Measurements from ENCODE around the gene MEGF9. TPM values are rescaled to one million over a fixed set of nuclear protein-coding genes. Genes with fewer than 3 reads are reported as not detected.
A peak's percentile ranks its signal among the peaks of the same experiment; 100 is the strongest.

MEGF9 gene
- total and polyA plus RNA-seq, 12 donors: 3.9 to 28.5 (median 19.7) TPM

DNA sequence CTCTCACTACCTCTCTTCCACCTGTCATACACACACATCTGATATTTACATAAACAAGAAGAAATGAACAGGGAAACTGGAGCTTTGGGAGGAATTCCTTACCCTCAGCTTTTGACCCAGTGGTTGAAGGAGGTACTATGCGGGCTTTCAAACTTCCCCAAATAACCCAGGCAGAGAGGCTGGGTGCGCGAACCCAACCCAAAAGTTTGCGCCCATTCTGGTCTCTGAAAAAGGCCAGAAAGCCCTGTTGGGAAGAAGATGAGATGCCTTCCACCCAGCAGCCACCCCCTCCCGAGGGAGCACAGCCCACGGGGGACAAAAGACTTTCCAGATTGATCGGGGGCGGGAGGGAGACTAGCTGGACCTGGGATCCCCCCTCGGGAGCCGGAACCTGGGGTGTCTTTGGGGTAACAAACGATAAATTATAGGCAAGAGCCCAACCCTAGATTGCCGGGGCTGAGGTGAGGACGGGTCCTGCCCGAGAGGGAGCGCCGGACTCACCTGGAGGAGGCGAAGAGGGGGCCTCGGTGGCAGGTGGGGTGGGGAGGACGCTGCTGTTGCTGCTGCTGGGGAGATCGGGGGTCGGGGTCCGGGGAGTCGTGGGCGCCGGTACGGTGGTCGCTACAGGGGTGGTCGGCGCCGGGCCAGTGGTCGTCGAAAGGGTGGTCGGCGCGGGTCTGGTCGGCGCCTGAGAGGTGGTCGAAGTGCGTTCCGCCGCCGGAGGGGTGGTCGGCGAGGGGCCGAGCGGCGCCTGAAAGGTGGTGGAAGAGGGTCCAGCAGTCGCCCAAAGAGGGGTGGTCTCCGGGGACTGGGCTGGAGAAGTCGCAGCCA is 798 bp downstream of the MEGF9 start:
- no peaks in the 10 kb centered on the region for H3K9me3 ChIP-seq (replicated peaks in 1 of 3)
- peak overlapping the region; percentile 37 to 76 (median 60) for H3K4me3 ChIP-seq
- peak in 2 of 7 donors; percentile 30 to 55 for DNase-seq
- intact Hi-C loops (cut with DNase I): no loop called here
- H3K4me1 ChIP-seq (replicated peaks in 1 of 2): peaks cover 15 to 57% of the 10 kb centered on the region in 2 donors
- no peak for TF ChIP-seq POLR2A (IDR thresholded peaks at IDR 0.05)
- TF ChIP-seq, protein P1, sequence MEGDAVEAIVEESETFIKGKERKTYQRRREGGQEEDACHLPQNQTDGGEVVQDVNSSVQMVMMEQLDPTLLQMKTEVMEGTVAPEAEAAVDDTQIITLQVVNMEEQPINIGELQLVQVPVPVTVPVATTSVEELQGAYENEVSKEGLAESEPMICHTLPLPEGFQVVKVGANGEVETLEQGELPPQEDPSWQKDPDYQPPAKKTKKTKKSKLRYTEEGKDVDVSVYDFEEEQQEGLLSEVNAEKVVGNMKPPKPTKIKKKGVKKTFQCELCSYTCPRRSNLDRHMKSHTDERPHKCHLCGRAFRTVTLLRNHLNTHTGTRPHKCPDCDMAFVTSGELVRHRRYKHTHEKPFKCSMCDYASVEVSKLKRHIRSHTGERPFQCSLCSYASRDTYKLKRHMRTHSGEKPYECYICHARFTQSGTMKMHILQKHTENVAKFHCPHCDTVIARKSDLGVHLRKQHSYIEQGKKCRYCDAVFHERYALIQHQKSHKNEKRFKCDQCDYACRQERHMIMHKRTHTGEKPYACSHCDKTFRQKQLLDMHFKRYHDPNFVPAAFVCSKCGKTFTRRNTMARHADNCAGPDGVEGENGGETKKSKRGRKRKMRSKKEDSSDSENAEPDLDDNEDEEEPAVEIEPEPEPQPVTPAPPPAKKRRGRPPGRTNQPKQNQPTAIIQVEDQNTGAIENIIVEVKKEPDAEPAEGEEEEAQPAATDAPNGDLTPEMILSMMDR (IDR thresholded peaks at IDR 0.05): peak in 5 of 6 experiments; percentile 5 to 41 (median 22)
- WGBS, 4 donors: 1 to 5% (median 4%) methylated on average over 26 to 50 of the region's 50 CpGs
- no peaks in the 10 kb centered on the region for H3K27me3 ChIP-seq
- H3K36me3 ChIP-seq (replicated peaks in 1 of 2): no peaks in the 10 kb centered on the region
- peak overlapping the region in 4 of 5 donors; percentile 39 to 90 (median 74) for H3K27ac ChIP-seq

DNA sequence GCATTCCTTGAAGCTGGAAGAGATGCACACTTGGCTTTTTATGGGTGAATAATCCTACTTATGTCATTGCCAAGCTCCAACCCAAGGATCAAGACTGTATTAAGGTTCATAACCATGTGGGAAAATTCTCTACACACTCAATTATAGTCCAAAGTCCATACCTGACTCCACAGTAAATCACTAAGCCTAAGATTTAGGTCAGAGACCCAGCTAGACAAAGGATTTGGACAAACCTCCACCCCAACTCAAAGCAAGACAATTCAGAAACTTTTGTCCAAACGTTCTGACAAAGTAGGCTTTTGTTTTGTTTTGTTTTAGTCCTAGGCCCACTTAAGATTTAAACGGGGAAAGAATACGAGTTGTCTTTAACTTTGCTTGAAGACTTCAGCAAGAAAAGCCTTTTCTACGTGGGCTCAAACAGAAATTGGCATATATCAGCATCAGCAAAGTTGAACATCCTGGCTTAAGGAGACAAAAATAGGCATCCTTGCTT is 1.7 kb downstream of the MEGF9 start:
- Histone ChIP-seq H3K36me3 (replicated peaks in 1 of 2) (no peaks in the 10 kb centered on the region), H3K27me3 (no peaks in the 10 kb centered on the region), H3K4me1 (replicated peaks in 1 of 2) (peaks cover 15 to 58% of the 10 kb centered on the region in 2 donors), H3K27ac (peak overlapping the region in 2 of 5 donors; percentile 1 to 90), H3K9me3 (replicated peaks in 1 of 3) (no peaks in the 10 kb centered on the region), H3K4me3 (peak overlapping the region in 1 of 4 donors; percentile 76)
- intact Hi-C loops (cut with DNase I): no loop called here
- TF ChIP-seq, protein P1 (IDR thresholded peaks at IDR 0.05): no peak
- no peak for TF ChIP-seq POLR2A (IDR thresholded peaks at IDR 0.05)
- 37 to 61% (median 52%) methylated on average over 4 of the region's 4 CpGs for WGBS, 4 donors
- no peak for DNase-seq

DNA sequence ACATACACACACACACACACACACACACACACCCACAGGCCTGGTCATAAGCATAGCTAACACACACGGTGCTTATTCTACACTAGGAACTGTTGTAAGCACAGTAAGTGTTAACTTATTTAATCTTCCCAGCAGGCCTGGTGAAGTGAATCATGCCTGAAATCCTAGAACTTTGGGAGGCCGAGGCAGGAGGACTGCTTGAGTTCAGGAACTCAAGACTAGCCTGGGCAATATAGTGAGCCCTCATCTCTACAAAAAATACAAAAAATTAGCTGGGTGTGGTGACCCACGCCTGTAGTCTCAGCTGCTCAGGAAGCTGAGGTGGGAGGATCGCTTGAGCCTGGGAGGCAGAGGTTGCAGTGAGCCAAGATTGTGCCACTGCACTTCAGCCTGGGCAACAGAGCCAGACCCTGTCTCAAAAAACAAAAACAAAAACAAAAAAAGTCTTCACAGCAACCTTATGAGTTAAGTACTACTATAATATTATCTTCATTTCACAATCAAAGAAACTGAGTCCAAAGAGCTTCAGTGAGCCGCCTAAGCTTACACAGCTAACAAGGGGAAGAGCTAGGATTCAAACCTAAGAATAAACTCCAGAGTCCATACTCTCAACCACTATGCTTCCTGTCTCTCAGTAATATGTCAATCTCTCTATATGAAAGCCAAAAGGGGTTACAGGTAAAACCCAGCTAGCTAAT is 2.3 kb downstream of the MEGF9 start:
- H3K4me1 ChIP-seq (replicated peaks in 1 of 2): peaks cover 15 to 58% of the 10 kb centered on the region in 2 donors

More for the DNA sequence above, 2.3 kb downstream of the MEGF9 start:
- Histone ChIP-seq H3K36me3 (replicated peaks in 1 of 2) (no peaks in the 10 kb centered on the region), H3K4me3 (peak overlapping the region in 1 of 4 donors; percentile 76), H3K27me3 (no peaks in the 10 kb centered on the region), H3K9me3 (replicated peaks in 1 of 3) (no peaks in the 10 kb centered on the region), H3K27ac (peak overlapping the region in 3 of 5 donors; percentile 1 to 90 (median 31))
- intact Hi-C loops (cut with DNase I): no loop called here
- WGBS, 4 donors: 59 to 78% (median 64%) methylated on average over 5 of the region's 5 CpGs
- no peak for DNase-seq
- TF ChIP-seq POLR2A (IDR thresholded peaks at IDR 0.05): no peak
- TF ChIP-seq, protein P1 (IDR thresholded peaks at IDR 0.05): no peak

Data from adrenal gland (tissue), 12 donors.